WTC11 (cell line): ENCODE measurements around the gene NSMF. TPM values are rescaled to one million over a fixed set of nuclear protein-coding genes. Genes with fewer than 3 reads are reported as not detected.

Experiments used
- ATAC-seq: fragments of 200-7000 bp; cut with Tn5 transposase; 2 replicates; pipeline ENCODE4 v1.10.0; 2021; ENCODE audit warnings: mild to moderate bottlenecking, moderate library complexity
- CTCF ChIA-PET: fragments of 300-600 bp; sonication (Branson Sonifier 250); formaldehyde crosslinking; loops from one replicate; lab custom pipeline; 2021; ENCODE audit warnings: antibody characterized with exemption; lab: Charles Lee
- POLR2A ChIA-PET: fragments of 350-600 bp; sonication (Branson Sonifier 250); formaldehyde crosslinking; loops from one replicate; lab custom pipeline; 2021; ENCODE audit warnings: antibody characterized with exemption; lab: Charles Lee
- DNase-seq: peaks from one replicate; pipeline ENCODE4 v3.0.0; 2021; ENCODE audit warnings: low spot score
- H3K27ac Mint-ChIP-seq: 2 replicates; pipeline ENCODE4 v1.8.0; 2021; ENCODE audit warnings: mixed read lengths
- H3K27me3 Mint-ChIP-seq: 2 replicates; pipeline ENCODE4 v1.8.0; 2021; ENCODE audit warnings: low read depth, mild to moderate bottlenecking, moderate library complexity, mixed read lengths
- H3K36me3 Mint-ChIP-seq: 2 replicates; pipeline ENCODE4 v1.8.0; 2021; ENCODE audit warnings: mixed read lengths
- H3K4me1 Mint-ChIP-seq: 2 replicates; pipeline ENCODE4 v1.8.0; 2022; ENCODE audit warnings: mixed read lengths
- H3K4me3 Mint-ChIP-seq: 2 replicates; pipeline ENCODE4 v1.8.0; 2021; ENCODE audit warnings: mild to moderate bottlenecking, moderate library complexity, mixed read lengths
- H3K9me3 Mint-ChIP-seq: 2 replicates; pipeline ENCODE4 v1.8.0; 2021; ENCODE audit warnings: mixed read lengths
- E2F1 ChIP-seq: sonication (generic); formaldehyde crosslinking; IDR thresholded peaks from 2 replicates; pipeline ENCODE4 v1.8.0; 2022; ENCODE audit warnings: mild to moderate bottlenecking, missing genetic modification reagents
- EMX1 ChIP-seq: fragments of 250-450 bp; sonication (Bioruptor Pico); IDR thresholded peaks from 2 replicates; pipeline ENCODE4 v1.8.0; 2021; ENCODE audit warnings: mild to moderate bottlenecking
- FOXK1 ChIP-seq: sonication (generic); formaldehyde crosslinking; IDR thresholded peaks from 2 replicates; pipeline ENCODE4 v1.8.0; 2022; ENCODE audit warnings: mild to moderate bottlenecking, moderate library complexity, missing genetic modification reagents
- GABPB1 ChIP-seq: sonication (generic); formaldehyde crosslinking; IDR thresholded peaks from 2 replicates; pipeline ENCODE4 v1.8.1; 2023; ENCODE audit warnings: mild to moderate bottlenecking, missing genetic modification reagents
- GRHL2 ChIP-seq: fragments of 250-450 bp; sonication (Bioruptor Pico); IDR thresholded peaks from 2 replicates; pipeline ENCODE4 v1.8.0; 2022; ENCODE audit warnings: mild to moderate bottlenecking, moderate library complexity; ENCODE audit not compliant: insufficient replicate concordance, severe bottlenecking
- KAT7 ChIP-seq: sonication (generic); formaldehyde crosslinking; IDR thresholded peaks from 2 replicates; pipeline ENCODE4 v1.8.1; 2023; ENCODE audit warnings: missing genetic modification reagents, mild to moderate bottlenecking, borderline replicate concordance
- MXD4 ChIP-seq: fragments of 250-450 bp; sonication (Bioruptor Pico); IDR thresholded peaks from 2 replicates; pipeline ENCODE4 v1.8.0; 2021; ENCODE audit warnings: mild to moderate bottlenecking, moderate library complexity, borderline replicate concordance
- MYBL2 ChIP-seq: sonication (generic); formaldehyde crosslinking; IDR thresholded peaks from 2 replicates; pipeline ENCODE4 v1.8.1; 2023; ENCODE audit warnings: mild to moderate bottlenecking, moderate library complexity, missing genetic modification reagents
- NFATC4 ChIP-seq: fragments of 250-450 bp; sonication (Bioruptor Pico); IDR thresholded peaks from 2 replicates; pipeline ENCODE4 v1.9.0; 2021; ENCODE audit warnings: mild to moderate bottlenecking
- NFE2L1 ChIP-seq: sonication (generic); formaldehyde crosslinking; IDR thresholded peaks from 2 replicates; pipeline ENCODE4 v1.8.1; 2023; ENCODE audit warnings: missing genetic modification reagents
- STAT6 ChIP-seq: sonication (generic); formaldehyde crosslinking; conservative IDR thresholded peaks from 2 replicates; pipeline ENCODE4 v1.8.1; 2023; ENCODE audit warnings: mild to moderate bottlenecking, low read depth, missing genetic modification reagents, moderate library complexity
- USF2 ChIP-seq: sonication (generic); formaldehyde crosslinking; IDR thresholded peaks from 2 replicates; pipeline ENCODE4 v1.8.1; 2023; ENCODE audit warnings: mild to moderate bottlenecking, missing genetic modification reagents, moderate library complexity
- ZBTB21 ChIP-seq: sonication (generic); formaldehyde crosslinking; IDR thresholded peaks from 2 replicates; pipeline ENCODE4 v1.8.1; 2023; ENCODE audit warnings: mild to moderate bottlenecking, missing genetic modification reagents, borderline replicate concordance
- ZNF219 ChIP-seq: sonication (generic); formaldehyde crosslinking; IDR thresholded peaks from 2 replicates; pipeline ENCODE4 v1.8.0; 2023; ENCODE audit warnings: missing genetic modification reagents, mild to moderate bottlenecking, borderline replicate concordance
- ZNF232 ChIP-seq: sonication (generic); formaldehyde crosslinking; IDR thresholded peaks from 2 replicates; pipeline ENCODE4 v1.8.0; 2022; ENCODE audit warnings: mild to moderate bottlenecking, missing genetic modification reagents
- ZNF263 ChIP-seq: sonication (generic); formaldehyde crosslinking; IDR thresholded peaks from 2 replicates; pipeline ENCODE4 v1.8.1; 2022; ENCODE audit warnings: low read depth, mild to moderate bottlenecking, moderate library complexity, missing genetic modification reagents
- ZNF423 ChIP-seq: fragments of 250-450 bp; sonication (Bioruptor Pico); IDR thresholded peaks from 2 replicates; pipeline ENCODE4 v2.1.2; 2022; ENCODE audit warnings: mild to moderate bottlenecking, moderate library complexity
- total RNA-seq: library from RNA; stranded (reverse); gene quantifications from 3 replicates; pipeline ENCODE4 v1.2.3, GENCODE V29; 2021
- TF ChIP-seq, protein P1 (sequence below): sonication (generic); formaldehyde crosslinking; IDR thresholded peaks from 2 replicates; pipeline ENCODE4 v1.8.1; 2022; ENCODE audit warnings: low read depth, missing genetic modification reagents, borderline replicate concordance
- TF ChIP-seq, protein P2 (sequence below): sonication (generic); formaldehyde crosslinking; IDR thresholded peaks from 2 replicates; pipeline ENCODE4 v1.8.1; 2022; ENCODE audit warnings: low read depth, mild to moderate bottlenecking, moderate library complexity, missing genetic modification reagents, borderline replicate concordance

The NSMF gene
- total RNA-seq, 1 experiment from 2014 or later, result 61.9 TPM

DNA sequence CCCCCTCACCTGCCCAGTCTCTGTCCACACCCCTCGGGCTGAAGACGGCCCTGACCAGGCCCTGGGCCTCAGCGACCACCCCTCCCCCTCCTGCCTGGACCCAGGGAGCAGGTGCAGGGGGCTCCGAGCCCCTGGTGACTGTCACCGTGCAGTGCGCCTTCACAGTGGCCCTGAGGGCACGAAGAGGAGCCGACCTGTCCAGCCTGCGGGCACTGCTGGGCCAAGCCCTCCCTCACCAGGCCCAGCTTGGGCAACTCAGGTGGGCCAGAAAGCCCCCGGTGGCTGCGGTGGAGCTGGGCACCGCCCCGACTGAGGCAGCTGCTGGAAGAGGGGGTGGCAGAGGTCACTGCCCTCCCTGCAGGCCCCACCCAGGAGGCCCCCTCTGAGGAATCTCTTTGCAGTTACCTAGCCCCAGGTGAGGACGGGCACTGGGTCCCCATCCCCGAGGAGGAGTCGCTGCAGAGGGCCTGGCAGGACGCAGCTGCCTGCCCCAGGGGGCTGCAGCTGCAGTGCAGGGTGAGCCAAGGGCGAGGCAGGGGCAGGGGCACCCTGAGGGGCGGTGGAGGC is 25.7 kb downstream of the NSMF start:
- ATAC-seq (no peak), DNase-seq (no peak)
- H3K4me3 Mint-ChIP-seq, result no peak overlapping the region
- ChIA-PET POLR2A (no interaction called here), CTCF (interaction anchor here (1.6 to 2.1 kb wide), 2 partner anchors 11 to 146 kb away, joined by 6 to 7 read pairs; partner anchors contain the start of gene EXD3)
- no peaks in the 10 kb centered on the region for H3K36me3 Mint-ChIP-seq
- TF ChIP-seq FOXK1 (CRISPR knock-in tag) (no peak), EMX1 (CRISPR knock-in tag) (no peak), MXD4 (CRISPR knock-in tag) (no peak), STAT6 (CRISPR knock-in tag) (no peak), GRHL2 (CRISPR knock-in tag) (no peak), ZNF219 (no peak), ZNF263 (CRISPR knock-in tag) (no peak), E2F1 (no peak), ZNF423 (CRISPR knock-in tag) (no peak), NFATC4 (CRISPR knock-in tag) (no peak), USF2 (no peak), KAT7 (CRISPR knock-in tag) (no peak), GABPB1 (no peak), ZBTB21 (CRISPR knock-in tag) (no peak), ZNF232 (CRISPR knock-in tag) (no peak), MYBL2 (no peak), NFE2L1 (CRISPR knock-in tag) (no peak)
- TF ChIP-seq, protein P1, sequence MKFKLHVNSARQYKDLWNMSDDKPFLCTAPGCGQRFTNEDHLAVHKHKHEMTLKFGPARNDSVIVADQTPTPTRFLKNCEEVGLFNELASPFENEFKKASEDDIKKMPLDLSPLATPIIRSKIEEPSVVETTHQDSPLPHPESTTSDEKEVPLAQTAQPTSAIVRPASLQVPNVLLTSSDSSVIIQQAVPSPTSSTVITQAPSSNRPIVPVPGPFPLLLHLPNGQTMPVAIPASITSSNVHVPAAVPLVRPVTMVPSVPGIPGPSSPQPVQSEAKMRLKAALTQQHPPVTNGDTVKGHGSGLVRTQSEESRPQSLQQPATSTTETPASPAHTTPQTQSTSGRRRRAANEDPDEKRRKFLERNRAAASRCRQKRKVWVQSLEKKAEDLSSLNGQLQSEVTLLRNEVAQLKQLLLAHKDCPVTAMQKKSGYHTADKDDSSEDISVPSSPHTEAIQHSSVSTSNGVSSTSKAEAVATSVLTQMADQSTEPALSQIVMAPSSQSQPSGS (CRISPR knock-in tag), result no peak
- TF ChIP-seq, protein P2, sequence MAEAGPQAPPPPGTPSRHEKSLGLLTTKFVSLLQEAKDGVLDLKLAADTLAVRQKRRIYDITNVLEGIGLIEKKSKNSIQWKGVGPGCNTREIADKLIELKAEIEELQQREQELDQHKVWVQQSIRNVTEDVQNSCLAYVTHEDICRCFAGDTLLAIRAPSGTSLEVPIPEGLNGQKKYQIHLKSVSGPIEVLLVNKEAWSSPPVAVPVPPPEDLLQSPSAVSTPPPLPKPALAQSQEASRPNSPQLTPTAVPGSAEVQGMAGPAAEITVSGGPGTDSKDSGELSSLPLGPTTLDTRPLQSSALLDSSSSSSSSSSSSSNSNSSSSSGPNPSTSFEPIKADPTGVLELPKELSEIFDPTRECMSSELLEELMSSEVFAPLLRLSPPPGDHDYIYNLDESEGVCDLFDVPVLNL (CRISPR knock-in tag), result no peak
- H3K4me1 Mint-ChIP-seq, result no peaks in the 10 kb centered on the region
- H3K9me3 Mint-ChIP-seq, result no peaks in the 10 kb centered on the region
- no peaks in the 10 kb centered on the region for H3K27me3 Mint-ChIP-seq
- no peak overlapping the region for H3K27ac Mint-ChIP-seq
